GM12892 (cell line): ENCODE measurements around the gene SMIM22.

Experiments used
- DNase-seq: peaks from one replicate; pipeline ENCODE4 v3.0.0; 2011; ENCODE audit not compliant: insufficient read length
- FAIRE-seq: peaks from 2 replicates; lab custom pipeline; 2011; peaks lifted over from hg19 to GRCh38; lab: Jason Lieb, UNC
- POLR2A ChIP-seq: IDR thresholded peaks from 2 replicates; pipeline ENCODE4 v1.6.1; 2011; ENCODE audit warnings: low read depth, low read length, control low read depth
- POLR2AphosphoS5 ChIP-seq: IDR thresholded peaks from 2 replicates; pipeline ENCODE4 v1.6.1; 2011; ENCODE audit warnings: low read depth, low read length, control low read depth
- TAF1 ChIP-seq: IDR thresholded peaks from 2 replicates; pipeline ENCODE4 v1.6.1; 2011; ENCODE audit warnings: low read depth, mild to moderate bottlenecking, control low read depth, low read length, borderline replicate concordance

The SMIM22 gene

DNA sequence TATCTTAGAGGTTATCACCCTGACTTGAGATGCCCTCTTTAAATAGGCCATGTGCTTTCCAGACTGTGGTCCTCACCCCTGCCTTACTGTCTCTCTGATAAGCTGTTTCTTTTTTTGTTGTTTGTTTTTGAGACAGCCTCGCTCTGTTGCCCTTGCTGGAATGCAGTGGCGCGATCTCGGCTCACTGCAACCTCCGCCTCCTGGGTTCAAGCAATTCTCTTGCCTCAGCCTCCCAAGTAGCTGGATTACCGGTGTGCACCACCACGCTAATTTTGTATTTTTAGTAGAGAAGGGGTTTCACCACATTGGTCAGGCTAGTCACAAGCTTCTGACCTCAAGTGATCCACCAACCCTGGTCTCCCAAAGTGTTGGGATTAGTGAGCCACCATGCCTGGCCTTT, 6.3 kb upstream of the SMIM22 start:
- DNase-seq (no peak), FAIRE-seq (no peak)
- TF ChIP-seq POLR2A (no peak), TAF1 (no peak), POLR2AphosphoS5 (no peak)

DNA sequence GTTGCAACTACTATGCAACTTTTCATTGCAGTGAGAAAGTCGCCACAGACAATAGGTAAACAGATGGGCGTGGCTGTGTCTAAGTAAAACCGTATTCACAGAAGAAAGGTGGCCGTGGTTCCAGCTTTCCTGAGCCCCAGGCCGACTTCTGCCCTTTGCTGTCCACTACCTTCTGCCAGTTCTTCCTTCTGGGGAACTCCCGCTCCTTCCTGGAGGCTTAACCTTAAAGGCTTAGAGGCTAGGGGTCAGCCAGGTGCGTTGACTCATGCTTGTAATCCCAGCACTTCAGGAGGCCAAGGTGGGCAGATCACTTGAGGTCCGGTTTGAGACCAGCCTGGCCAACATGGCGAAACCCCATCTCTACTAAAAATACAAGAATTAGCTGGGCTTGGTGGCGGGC, 4.9 kb upstream of the SMIM22 start:
- no peak for TF ChIP-seq TAF1
- TF ChIP-seq POLR2AphosphoS5: no peak
- no peak for TF ChIP-seq POLR2A
- FAIRE-seq: no peak

DNA sequence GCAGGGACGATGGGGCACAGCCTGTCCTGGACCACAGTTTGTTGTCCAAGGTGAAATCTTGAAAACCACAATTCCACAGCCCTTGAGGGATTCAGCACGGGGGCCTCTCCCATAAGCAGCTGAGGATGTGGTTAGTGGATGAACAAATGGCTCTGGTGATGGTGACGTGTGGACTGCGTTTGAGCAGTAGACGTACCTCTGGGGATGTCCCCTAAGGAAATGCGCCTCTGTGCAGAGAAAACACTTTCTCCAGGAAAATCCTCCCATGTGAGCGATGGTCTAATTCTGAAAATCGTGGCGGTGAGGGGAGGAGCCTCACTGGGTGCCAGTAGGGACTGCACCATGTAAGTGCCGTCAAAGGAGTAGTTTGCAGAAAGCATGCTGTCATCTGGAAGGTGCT, 4.3 kb upstream of the SMIM22 start:
- no peak for DNase-seq
- FAIRE-seq: no peak
- no peak for TF ChIP-seq POLR2A
- TF ChIP-seq TAF1: no peak
- no peak for TF ChIP-seq POLR2AphosphoS5

More for the DNA sequence above, 4.9 kb upstream of the SMIM22 start:
- no peak for DNase-seq

DNA sequence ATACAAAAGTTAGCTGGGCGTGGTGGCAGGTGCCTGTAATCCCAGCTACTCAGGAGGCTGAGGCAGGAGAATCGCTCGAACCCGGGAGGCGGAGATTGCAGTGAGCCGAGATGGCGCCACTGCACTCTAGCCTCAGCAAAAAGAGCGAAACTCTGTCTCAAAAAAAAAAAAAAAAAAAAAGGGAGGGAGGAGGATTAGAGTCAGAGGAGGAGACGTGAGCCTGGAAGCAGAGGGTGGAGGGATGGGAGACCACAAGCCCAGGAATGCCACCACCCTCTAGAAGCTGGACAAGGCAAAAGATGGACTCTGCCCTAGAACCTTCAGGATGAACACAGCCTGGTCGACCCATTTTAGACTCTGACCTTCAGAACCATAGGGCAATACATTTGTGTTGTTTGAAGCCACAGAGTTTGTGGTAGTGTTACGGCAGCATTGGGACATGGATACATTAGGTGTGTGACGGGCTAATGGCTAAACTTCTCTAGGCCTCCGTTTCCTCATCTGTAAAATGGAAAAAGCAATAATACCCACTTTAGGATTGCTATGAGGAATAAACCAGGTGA, 2.1 kb upstream of the SMIM22 start:
- FAIRE-seq: no peak
- TF ChIP-seq POLR2A (no peak), POLR2AphosphoS5 (no peak), TAF1 (no peak)

DNA sequence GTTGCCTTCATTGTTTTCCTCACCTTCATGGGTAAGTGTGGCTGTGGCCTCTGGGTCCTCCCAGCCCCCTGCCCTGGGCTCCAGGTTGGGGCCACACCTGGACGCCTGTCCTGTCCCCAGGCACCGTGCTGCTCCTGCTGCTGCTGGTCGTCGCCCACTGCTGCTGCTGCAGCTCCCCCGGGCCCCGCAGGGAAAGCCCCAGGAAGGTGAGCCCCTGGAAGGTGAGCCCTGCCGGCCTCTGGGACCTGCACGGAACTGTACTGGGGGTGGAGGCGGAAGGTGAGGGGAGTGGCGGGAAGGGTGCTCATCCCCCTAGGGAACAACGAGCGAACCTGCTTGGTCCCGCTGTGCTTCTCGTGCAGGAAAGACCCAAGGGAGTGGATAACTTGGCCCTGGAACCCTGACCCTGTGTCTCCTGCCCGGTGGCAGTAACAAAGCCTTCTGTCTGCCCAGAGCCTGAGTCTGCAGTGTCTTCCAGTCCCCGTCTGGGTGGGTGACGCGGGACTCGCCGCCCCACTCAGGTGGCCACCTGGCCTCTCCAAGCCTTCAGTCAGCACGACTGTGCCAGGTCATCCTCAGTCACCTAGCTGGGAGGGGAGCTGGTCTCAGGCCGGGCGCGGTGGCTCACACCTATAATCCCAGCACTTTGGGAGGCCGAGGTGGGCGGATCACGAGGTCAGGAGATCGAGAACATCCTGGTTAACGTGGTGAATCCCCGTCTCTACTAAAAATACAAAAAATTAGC, 831 bp downstream of the SMIM22 start:
- TF ChIP-seq TAF1 (no peak), POLR2AphosphoS5 (no peak), POLR2A (no peak)
- DNase-seq: no peak
- FAIRE-seq: no peak

More for the DNA sequence above, 2.1 kb upstream of the SMIM22 start:
- no peak for DNase-seq

DNA sequence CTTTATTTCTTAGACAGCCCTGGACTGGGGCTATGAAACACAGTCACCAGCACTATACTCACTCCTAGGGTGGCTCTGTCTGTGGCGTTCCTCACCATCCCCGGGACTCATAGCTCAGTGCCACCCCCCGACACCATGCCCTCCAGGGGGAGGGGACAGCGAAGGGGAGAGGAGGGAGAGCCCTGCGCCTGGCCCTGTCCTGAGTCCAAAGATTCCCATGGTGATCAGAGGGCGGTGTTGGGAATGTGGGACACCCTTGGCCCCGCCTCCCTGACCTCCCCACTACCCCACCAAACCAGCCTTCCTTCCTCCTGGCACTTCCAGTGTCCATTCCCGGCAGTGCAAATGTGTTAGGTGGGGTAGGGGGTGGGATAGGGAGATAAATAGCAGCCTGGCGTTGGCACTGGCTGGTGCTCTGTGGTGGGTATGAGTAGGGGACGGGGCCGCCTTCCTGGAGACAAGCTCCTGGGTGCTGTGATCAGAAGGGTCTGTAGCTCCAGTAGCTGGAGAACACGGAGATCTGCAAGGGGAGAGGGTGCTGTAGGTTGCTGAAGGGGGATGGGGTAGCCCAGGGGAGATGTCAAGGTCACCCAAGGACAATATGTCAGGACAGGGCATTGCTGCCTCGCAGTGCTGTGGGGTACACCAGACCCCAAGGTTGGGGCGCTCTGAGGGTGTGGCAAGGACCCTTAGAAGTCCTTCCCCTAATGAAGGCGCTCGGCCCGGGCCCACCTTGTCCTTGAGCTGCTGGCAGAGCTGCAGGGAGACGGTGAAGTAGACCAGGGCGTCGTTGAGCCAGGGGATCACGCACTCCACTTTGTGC, 2.0 kb downstream of the SMIM22 start:
- TF ChIP-seq POLR2AphosphoS5 (no peak), TAF1 (no peak), POLR2A (no peak)
- DNase-seq: no peak
- FAIRE-seq: no peak

DNA sequence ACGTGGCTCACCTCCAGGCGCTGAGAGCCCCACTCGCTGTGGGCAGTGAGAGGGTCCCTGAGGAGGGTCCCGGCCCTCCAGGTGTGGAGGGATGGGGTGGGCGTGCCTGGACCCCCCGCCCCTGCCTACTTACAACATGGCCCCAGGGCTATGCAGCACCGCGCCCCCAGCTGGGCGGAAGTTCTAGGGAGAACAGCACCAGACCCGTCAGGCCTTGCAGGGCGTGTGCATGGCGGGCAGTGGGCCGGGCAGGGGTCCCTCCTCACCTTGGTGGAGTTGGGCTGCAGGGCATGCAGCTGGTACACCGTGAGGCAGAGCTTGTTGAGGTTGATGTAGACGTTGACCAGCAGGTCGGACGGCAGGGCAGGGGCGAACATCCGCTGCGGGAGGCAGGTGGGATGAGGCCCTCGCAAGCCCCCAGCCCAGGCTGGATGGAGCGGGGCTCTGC, 2.7 kb downstream of the SMIM22 start:
- FAIRE-seq: no peak
- DNase-seq: no peak
- TF ChIP-seq POLR2AphosphoS5 (no peak), POLR2A (no peak), TAF1 (no peak)

DNA sequence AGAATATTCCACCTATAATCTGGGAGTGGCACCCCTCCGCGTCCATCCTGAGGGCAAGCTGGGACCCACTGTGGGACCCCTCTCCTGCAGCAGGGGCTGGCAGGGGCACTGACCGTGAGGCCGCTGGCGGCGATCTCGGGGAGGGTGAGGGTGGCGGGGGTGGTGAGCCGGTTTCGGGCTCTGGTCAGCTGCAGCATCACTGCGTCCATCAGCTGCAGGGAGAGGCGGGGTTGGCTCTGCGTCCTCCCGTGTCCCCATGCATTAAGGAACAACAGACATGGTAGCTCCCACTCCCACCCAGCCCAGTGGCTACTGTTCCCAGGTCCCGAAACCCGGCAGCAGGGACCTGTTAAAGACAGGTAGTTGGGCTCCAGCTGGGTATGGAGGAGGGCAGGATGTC, 3.3 kb downstream of the SMIM22 start:
- DNase-seq (no peak), FAIRE-seq (no peak)
- TF ChIP-seq POLR2A (no peak), POLR2AphosphoS5 (no peak), TAF1 (no peak)

DNA sequence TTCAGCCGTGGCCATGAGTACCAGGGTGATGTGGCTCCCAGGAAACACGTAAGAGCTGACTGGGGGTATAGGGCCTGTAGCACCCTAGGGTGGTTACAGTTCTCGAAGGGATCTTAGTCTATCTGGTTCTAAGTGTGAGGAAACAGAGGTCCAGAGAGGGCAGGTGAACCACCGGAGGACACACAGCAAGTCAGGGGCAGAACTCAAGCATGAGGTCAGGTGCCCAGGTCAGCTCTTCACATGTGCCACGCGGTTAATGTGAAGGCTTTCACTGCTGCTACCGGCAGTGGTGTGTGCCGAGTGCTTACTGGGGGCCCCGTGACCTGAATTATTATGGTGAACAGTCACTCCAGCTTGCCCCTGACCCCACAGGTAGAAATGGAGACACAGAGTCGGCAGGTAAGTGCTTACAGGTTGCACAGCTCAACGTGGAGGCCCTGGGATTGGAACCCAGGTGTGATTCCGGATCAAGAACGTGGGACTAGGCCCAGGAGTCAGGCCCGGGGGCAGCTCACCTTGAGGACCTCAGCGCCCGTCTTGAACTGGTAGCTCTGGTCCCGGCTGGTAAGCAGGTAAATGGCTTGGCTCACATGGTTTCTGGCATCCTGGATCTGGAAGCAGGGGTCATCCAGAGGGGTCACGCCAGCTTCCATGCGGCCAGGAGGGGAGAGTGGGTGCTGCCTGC, 4.1 kb downstream of the SMIM22 start:
- DNase-seq (no peak), FAIRE-seq (no peak)
- TF ChIP-seq POLR2AphosphoS5 (no peak), TAF1 (no peak), POLR2A (no peak)

DNA sequence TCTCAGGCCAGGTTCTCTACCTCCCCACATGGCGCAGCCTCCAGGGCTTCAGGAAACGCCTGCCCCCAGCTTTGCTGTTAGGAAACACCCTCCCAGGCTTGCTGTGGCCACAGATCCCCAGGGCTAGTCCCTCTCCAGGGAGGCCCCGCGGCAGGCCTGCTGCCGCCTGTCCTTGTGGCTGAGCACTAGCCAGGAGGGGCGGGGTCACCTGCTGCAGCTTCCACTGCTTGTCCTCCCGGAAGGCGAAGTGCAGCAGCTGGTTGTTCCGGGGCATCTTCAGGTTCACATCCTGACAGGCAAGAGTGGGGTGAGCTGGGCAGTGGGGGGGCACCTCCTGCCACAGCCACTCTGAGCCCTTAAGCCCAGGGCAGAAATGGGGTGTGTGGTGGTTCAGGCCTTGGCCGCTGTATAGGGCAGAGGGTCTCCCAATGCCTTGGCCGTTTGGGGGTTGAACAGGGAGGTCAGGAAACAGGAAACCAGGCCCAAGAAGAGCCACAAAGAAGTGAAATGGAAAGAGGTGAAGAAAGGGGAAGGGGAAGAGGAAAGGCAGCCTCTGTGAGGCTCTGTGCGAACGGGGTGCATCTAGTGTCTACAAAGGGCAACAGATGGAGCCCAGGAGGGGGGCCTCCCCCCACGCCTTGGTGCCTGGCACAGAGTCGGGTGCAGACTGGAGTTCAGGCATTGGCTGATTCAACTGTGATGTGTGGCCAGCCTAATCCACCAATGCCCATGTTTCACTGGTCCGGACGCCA, 5.3 kb downstream of the SMIM22 start:
- FAIRE-seq: no peak
- DNase-seq: no peak
- no peak for TF ChIP-seq TAF1
- no peak for TF ChIP-seq POLR2AphosphoS5
- no peak for TF ChIP-seq POLR2A
